ENCODE measurements around the gene KIAA1755. TPM values are rescaled to one million over a fixed set of nuclear protein-coding genes. Genes with fewer than 3 reads are reported as not detected.
A peak's percentile ranks its signal among the peaks of the same experiment; 100 is the strongest.

KIAA1755 gene
- total and polyA plus RNA-seq, 10 of the 15 experiments (the other 5 are each of a cell fraction or from before 2014, with no cell fraction given), result not detected

DNA sequence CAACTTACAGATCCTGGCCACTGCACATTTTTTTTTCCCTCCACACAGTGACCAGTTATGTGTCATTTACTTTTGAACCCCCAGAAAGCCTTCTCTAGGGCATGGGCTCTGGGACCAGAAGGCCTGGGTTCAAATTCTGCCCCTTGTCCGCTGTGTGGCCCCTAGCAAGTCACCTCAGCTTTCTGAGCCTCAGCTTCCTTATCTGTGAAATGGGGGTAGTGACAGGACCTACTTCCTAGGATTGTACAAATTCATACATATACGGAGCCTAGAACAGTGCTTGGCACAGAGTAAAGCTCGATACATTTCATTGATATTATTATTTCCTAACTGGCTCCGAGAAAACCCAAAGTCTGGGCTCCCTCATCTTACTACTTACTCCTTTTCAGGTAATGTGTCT is 45.0 kb upstream of the KIAA1755 start:
- Histone ChIP-seq H3K4me1 (ENCODE audit: control insufficient read depth, insufficient read depth, low read length) (no peaks in the 10 kb centered on the region; the same call in 1 of the 2 replicates), H2AFZ (ENCODE audit: control insufficient read depth, low read depth, low read length) (no peak overlapping the region), H4K20me1 (ENCODE audit: control insufficient read depth, insufficient read depth) (no peaks in the 10 kb centered on the region), H3K27me3 (replicated peaks in 1 of 2; ENCODE audit: control insufficient read depth in 2 of 2, insufficient read depth in 2 of 2, low read length in 1 of 2) (peaks cover 9 to 20% of the 10 kb centered on the region in 2 experiments), H3K36me3 (ENCODE audit: control insufficient read depth in 2 of 2, insufficient read depth in 2 of 2, low read length in 1 of 2) (no peaks in the 10 kb centered on the region), H3K79me2 (ENCODE audit: control insufficient read depth, insufficient read depth, low read length) (no peaks in the 10 kb centered on the region), H3K9ac (ENCODE audit: control insufficient read depth, insufficient read depth, low read length) (no peak overlapping the region), H3K9me3 (replicated peaks; ENCODE audit: control insufficient read depth, insufficient read depth, low read length) (no peaks in the 10 kb centered on the region), H3K27ac (ENCODE audit: control insufficient read depth, insufficient read depth) (no peak overlapping the region), H3K4me3 (no peak overlapping the region), H3K4me2 (ENCODE audit: control insufficient read depth, insufficient read depth) (no peak overlapping the region)
- CTCF ChIA-PET, result interaction anchor here (0.8 to 1.3 kb wide), 4 partner anchors 18 to 247 kb away, joined by 3 to 5 read pairs (median 3); no protein-coding TSS in a partner anchor
- RAD21 ChIA-PET (ENCODE audit: unreplicated experiment), result no interaction called here
- 40% methylated on average over 4 of the region's 4 CpGs for WGBS (ENCODE audit: insufficient coverage, insufficient replicate concordance, low lambda C conversion rate, missing lambda C conversion rate)
- SMC1A ChIA-PET (ENCODE audit: uncharacterized antibody, unreplicated experiment), result no interaction called here
- POLR2A ChIA-PET, result no interaction called here
- TF ChIP-seq SIX5 (IDR thresholded peaks at IDR 0.05; ENCODE audit: low read depth, low read length, severe bottlenecking), result no peak
- TF ChIP-seq, protein P1, sequence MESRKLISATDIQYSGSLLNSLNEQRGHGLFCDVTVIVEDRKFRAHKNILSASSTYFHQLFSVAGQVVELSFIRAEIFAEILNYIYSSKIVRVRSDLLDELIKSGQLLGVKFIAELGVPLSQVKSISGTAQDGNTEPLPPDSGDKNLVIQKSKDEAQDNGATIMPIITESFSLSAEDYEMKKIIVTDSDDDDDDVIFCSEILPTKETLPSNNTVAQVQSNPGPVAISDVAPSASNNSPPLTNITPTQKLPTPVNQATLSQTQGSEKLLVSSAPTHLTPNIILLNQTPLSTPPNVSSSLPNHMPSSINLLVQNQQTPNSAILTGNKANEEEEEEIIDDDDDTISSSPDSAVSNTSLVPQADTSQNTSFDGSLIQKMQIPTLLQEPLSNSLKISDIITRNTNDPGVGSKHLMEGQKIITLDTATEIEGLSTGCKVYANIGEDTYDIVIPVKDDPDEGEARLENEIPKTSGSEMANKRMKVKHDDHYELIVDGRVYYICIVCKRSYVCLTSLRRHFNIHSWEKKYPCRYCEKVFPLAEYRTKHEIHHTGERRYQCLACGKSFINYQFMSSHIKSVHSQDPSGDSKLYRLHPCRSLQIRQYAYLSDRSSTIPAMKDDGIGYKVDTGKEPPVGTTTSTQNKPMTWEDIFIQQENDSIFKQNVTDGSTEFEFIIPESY (IDR thresholded peaks at IDR 0.05), result no peak
- no peak for TF ChIP-seq NFXL1 (IDR thresholded peaks at IDR 0.05; ENCODE audit: borderline replicate concordance)
- no TSS peak for BruUV-seq (replicated peaks)
- in situ Hi-C loops (cut with MboI) (no loop called here), intact Hi-C loops (cut with micrococcal nuclease; ENCODE audit: unreplicated experiment) (no loop called here)
- no peak for ATAC-seq
- DNase-seq (ENCODE audit: low read depth, low spot score), result no peak
- no peak for FAIRE-seq

DNA sequence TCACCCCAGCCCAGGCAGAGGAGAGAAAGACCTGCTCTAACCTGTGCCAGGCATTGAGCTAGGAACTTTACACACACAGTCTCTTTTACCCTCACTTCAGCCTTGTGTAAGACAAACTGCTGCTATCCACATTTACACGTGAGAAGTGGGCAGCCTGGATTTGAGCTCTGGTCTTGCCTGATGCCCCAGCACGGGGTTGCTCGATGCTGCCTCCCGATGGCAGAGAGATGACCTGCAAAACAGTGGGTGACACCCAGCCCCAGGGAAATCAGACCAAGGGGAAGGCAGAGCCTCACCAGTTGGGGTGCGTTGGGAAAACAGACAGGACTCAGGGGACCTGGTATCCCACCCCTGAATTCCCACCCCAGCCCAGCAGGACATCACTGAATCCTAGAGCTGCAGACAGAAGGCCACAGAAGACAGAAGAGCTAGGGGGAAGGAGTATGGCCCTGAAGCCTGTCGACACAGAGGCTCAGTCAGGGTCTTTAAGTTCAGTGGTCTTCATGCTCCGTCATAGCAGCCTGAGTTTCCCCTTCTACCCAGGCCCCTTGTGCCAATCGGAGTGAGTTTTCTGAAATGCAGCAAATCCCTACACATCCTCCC is 44.4 kb upstream of the KIAA1755 start:
- Histone ChIP-seq H3K9ac (ENCODE audit: control insufficient read depth, insufficient read depth, low read length) (no peak overlapping the region), H3K4me3 (no peak overlapping the region), H3K27me3 (replicated peaks in 1 of 2; ENCODE audit: control insufficient read depth in 2 of 2, insufficient read depth in 2 of 2, low read length in 1 of 2) (peaks cover 9 to 17% of the 10 kb centered on the region in 2 experiments), H3K4me1 (ENCODE audit: control insufficient read depth, insufficient read depth, low read length) (no peaks in the 10 kb centered on the region; the same call in 1 of the 2 replicates), H3K27ac (ENCODE audit: control insufficient read depth, insufficient read depth) (no peak overlapping the region), H3K9me3 (replicated peaks; ENCODE audit: control insufficient read depth, insufficient read depth, low read length) (no peaks in the 10 kb centered on the region), H3K79me2 (ENCODE audit: control insufficient read depth, insufficient read depth, low read length) (no peaks in the 10 kb centered on the region), H3K36me3 (ENCODE audit: control insufficient read depth in 2 of 2, insufficient read depth in 2 of 2, low read length in 1 of 2) (no peaks in the 10 kb centered on the region), H4K20me1 (ENCODE audit: control insufficient read depth, insufficient read depth) (no peaks in the 10 kb centered on the region), H2AFZ (ENCODE audit: control insufficient read depth, low read depth, low read length) (no peak overlapping the region), H3K4me2 (ENCODE audit: control insufficient read depth, insufficient read depth) (no peak overlapping the region)
- TF ChIP-seq RAD21 (IDR thresholded peaks at IDR 0.05; ENCODE audit: insufficient read depth, low read depth, low read length), result peak; percentile 41; the same call in 1 of the 2 replicates
- TF ChIP-seq NR2F1 (conservative IDR thresholded peaks at IDR 0.05), result no peak
- TF ChIP-seq FOXM1 (IDR thresholded peaks at IDR 0.05; ENCODE audit: low read depth, low read length), result no peak
- TF ChIP-seq SMC3 (IDR thresholded peaks at IDR 0.05; ENCODE audit: borderline replicate concordance, low read length), result peak; percentile 32; the same call in 1 of the 2 replicates
- no peak for TF ChIP-seq ZNF24 (IDR thresholded peaks at IDR 0.05)
- TF ChIP-seq, protein P2, sequence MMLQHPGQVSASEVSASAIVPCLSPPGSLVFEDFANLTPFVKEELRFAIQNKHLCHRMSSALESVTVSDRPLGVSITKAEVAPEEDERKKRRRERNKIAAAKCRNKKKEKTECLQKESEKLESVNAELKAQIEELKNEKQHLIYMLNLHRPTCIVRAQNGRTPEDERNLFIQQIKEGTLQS (IDR thresholded peaks at IDR 0.05; ENCODE audit: borderline replicate concordance, extremely low read depth, low read depth, low read length), result no peak
- TF ChIP-seq, protein P3, sequence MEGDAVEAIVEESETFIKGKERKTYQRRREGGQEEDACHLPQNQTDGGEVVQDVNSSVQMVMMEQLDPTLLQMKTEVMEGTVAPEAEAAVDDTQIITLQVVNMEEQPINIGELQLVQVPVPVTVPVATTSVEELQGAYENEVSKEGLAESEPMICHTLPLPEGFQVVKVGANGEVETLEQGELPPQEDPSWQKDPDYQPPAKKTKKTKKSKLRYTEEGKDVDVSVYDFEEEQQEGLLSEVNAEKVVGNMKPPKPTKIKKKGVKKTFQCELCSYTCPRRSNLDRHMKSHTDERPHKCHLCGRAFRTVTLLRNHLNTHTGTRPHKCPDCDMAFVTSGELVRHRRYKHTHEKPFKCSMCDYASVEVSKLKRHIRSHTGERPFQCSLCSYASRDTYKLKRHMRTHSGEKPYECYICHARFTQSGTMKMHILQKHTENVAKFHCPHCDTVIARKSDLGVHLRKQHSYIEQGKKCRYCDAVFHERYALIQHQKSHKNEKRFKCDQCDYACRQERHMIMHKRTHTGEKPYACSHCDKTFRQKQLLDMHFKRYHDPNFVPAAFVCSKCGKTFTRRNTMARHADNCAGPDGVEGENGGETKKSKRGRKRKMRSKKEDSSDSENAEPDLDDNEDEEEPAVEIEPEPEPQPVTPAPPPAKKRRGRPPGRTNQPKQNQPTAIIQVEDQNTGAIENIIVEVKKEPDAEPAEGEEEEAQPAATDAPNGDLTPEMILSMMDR (IDR thresholded peaks at IDR 0.05 in 2 of 3, conservative IDR thresholded peaks at IDR 0.05 in 1 of 3; ENCODE audit: control insufficient read depth in 2 of 3, extremely low read depth in 1 of 3, insufficient read depth in 1 of 3, low read depth in 3 of 3, low read length in 3 of 3), result peak; percentile 40 to 55 (median 51); a peak in 5 of 6 replicates
- TF ChIP-seq HDAC6 (IDR thresholded peaks at IDR 0.05; ENCODE audit: unreplicated experiment), result no peak
- no peak for TF ChIP-seq JUNB (IDR thresholded peaks at IDR 0.05)
- no peak for TF ChIP-seq SREBF1 (IDR thresholded peaks at IDR 0.05; ENCODE audit: low read length)
- RAD21 ChIA-PET (ENCODE audit: unreplicated experiment), result interaction anchor here (0.9 kb wide), 1 partner anchor 247 kb away, joined by 3 read pairs; no protein-coding TSS in a partner anchor
- FAIRE-seq (no peak), DNase-seq (ENCODE audit: low read depth, low spot score) (no peak), ATAC-seq (peak; percentile 74)
- no TSS peak for BruUV-seq (replicated peaks)
- intact Hi-C loops (cut with micrococcal nuclease; ENCODE audit: unreplicated experiment) (no loop called here), in situ Hi-C loops (cut with MboI) (no loop called here)
- CTCF ChIA-PET, result interaction anchor here (0.7 to 1.3 kb wide), 4 partner anchors 18 to 247 kb away, joined by 3 to 5 read pairs (median 3); no protein-coding TSS in a partner anchor
- SMC1A ChIA-PET (ENCODE audit: uncharacterized antibody, unreplicated experiment), result no interaction called here
- POLR2A ChIA-PET, result no interaction called here
- 5% methylated on average over 8 of the region's 8 CpGs for whole genome bisulfite sequencing (ENCODE audit: insufficient coverage, insufficient replicate concordance, low lambda C conversion rate, missing lambda C conversion rate)

All from GM12878 (cell line).